ENCODE measurements around the gene FOSB. TPM values are rescaled to one million over a fixed set of nuclear protein-coding genes. Genes with fewer than 3 reads are reported as not detected.
A peak's percentile ranks its signal among the peaks of the same experiment; 100 is the strongest.

The FOSB gene
- total and polyA plus RNA-seq, 2 donors (not counting 3 experiments of a cell fraction or from before 2014, with no cell fraction given) = 2.0 to 10.7 TPM

GRCh38 chr19:45450012-45450333 is 17.8 kb upstream of the FOSB start:
- intact Hi-C loops (cut with micrococcal nuclease) (loop anchor here (1.0 kb wide), 1 partner anchor 19 kb away; no protein-coding TSS in a partner anchor), dilution Hi-C loops (cut with MboI; ENCODE audit: extremely low pct_ligation_motif_present, low sequenced_read_pairs) (no loop called here)
- H3K79me2 ChIP-seq (ENCODE audit: control insufficient read depth, insufficient read depth, low read length) = no peaks in the 10 kb centered on the region
- TF ChIP-seq GATA2 (IDR thresholded peaks at IDR 0.05; ENCODE audit: insufficient read depth, insufficient read length, low read depth, low read length) = peak; percentile 38
- no peak for TF ChIP-seq MYC (IDR thresholded peaks at IDR 0.05; ENCODE audit: low read depth, low read length)
- H3K27ac ChIP-seq (ENCODE audit: insufficient read depth, low read depth, low read length) = peak overlapping the region; percentile 87
- peak overlapping the region in 2 of 3 experiments; percentile 37 to 53 for H3K4me3 ChIP-seq (replicated peaks in 1 of 3; ENCODE audit: insufficient read depth in 1 of 3, low read depth in 1 of 3, low read length in 3 of 3)
- H2AFZ ChIP-seq (ENCODE audit: low read depth, low read length) = peak overlapping the region; percentile 65
- H3K9me1 ChIP-seq (replicated peaks; ENCODE audit: control insufficient read depth, extremely low read depth, insufficient read depth, low read length) = no peaks in the 10 kb centered on the region
- FAIRE-seq (no peak), DNase-seq (ENCODE audit: low read depth, low spot score) (peak; percentile 32)
- no peaks in the 10 kb centered on the region for H3K9me3 ChIP-seq (replicated peaks; ENCODE audit: control insufficient read depth, insufficient read depth, low read length)
- CTCF ChIA-PET = interaction anchor here (1.9 to 2.3 kb wide), 3 partner anchors 10 to 29 kb away, joined by 9 to 17 read pairs (median 11); partner anchors contain the start of gene FOSB
- H3K36me3 ChIP-seq (ENCODE audit: control insufficient read depth in 2 of 2, extremely low read depth in 1 of 2, insufficient read depth in 2 of 2, low read length in 2 of 2) = no peaks in the 10 kb centered on the region
- H3K4me1 ChIP-seq (ENCODE audit: control insufficient read depth, extremely low read depth, insufficient read depth, low read length) = peaks cover 20% of the 10 kb centered on the region
- POLR2A ChIA-PET = no interaction called here
- no peaks in the 10 kb centered on the region for H3K27me3 ChIP-seq (ENCODE audit: control insufficient read depth in 2 of 2, insufficient read depth in 2 of 2, low read length in 2 of 2)
- peak overlapping the region; percentile 84 for H3K9ac ChIP-seq (replicated peaks; ENCODE audit: extremely low read depth, insufficient read depth, low read length)
- no peaks in the 10 kb centered on the region for H4K20me1 ChIP-seq (replicated peaks; ENCODE audit: control insufficient read depth, extremely low read depth, insufficient read depth, low read length)
- no TSS peak for BruUV-seq (replicated peaks)
- H3K4me2 ChIP-seq (ENCODE audit: insufficient read depth, low read length) = peak overlapping the region; percentile 54

GRCh38 chr19:45451131-45451849 is 16.5 kb upstream of the FOSB start:
- CTCF ChIA-PET = interaction anchor here (1.1 to 7.3 kb wide), 2 partner anchors 12 to 27 kb away, joined by 6 to 58 read pairs; no protein-coding TSS in a partner anchor
- Histone ChIP-seq H3K4me3 (replicated peaks in 1 of 3; ENCODE audit: insufficient read depth in 1 of 3, low read depth in 1 of 3, low read length in 3 of 3) (peak overlapping the region; percentile 4 to 61 (median 34)), H3K9ac (replicated peaks; ENCODE audit: extremely low read depth, insufficient read depth, low read length) (peak overlapping the region; percentile 92), H3K79me2 (ENCODE audit: control insufficient read depth, insufficient read depth, low read length) (no peaks in the 10 kb centered on the region), H3K27me3 (ENCODE audit: control insufficient read depth in 2 of 2, insufficient read depth in 2 of 2, low read length in 2 of 2) (no peaks in the 10 kb centered on the region), H2AFZ (ENCODE audit: low read depth, low read length) (peak overlapping the region; percentile 60), H3K4me2 (ENCODE audit: insufficient read depth, low read length) (peak overlapping the region; percentile 61), H3K9me1 (replicated peaks; ENCODE audit: control insufficient read depth, extremely low read depth, insufficient read depth, low read length) (no peaks in the 10 kb centered on the region), H3K36me3 (ENCODE audit: control insufficient read depth in 2 of 2, extremely low read depth in 1 of 2, insufficient read depth in 2 of 2, low read length in 2 of 2) (no peaks in the 10 kb centered on the region), H3K27ac (ENCODE audit: insufficient read depth, low read depth, low read length) (peak overlapping the region; percentile 76), H3K4me1 (ENCODE audit: control insufficient read depth, extremely low read depth, insufficient read depth, low read length) (peaks cover 29% of the 10 kb centered on the region), H4K20me1 (replicated peaks; ENCODE audit: control insufficient read depth, extremely low read depth, insufficient read depth, low read length) (no peaks in the 10 kb centered on the region), H3K9me3 (replicated peaks; ENCODE audit: control insufficient read depth, insufficient read depth, low read length) (no peaks in the 10 kb centered on the region)
- peak; percentile 49 for FAIRE-seq
- peak; percentile 29 for DNase-seq (ENCODE audit: low read depth, low spot score)
- intact Hi-C loops (cut with micrococcal nuclease) (no loop called here), dilution Hi-C loops (cut with MboI; ENCODE audit: extremely low pct_ligation_motif_present, low sequenced_read_pairs) (no loop called here)
- TSS peak; percentile 92 for BruUV-seq (replicated peaks)
- POLR2A ChIA-PET = no interaction called here
- TF ChIP-seq MYC (IDR thresholded peaks at IDR 0.05; ENCODE audit: low read depth, low read length) = no peak
- no peak for TF ChIP-seq POLR2A (IDR thresholded peaks at IDR 0.05; ENCODE audit: low read depth, low read length)
- no peak for TF ChIP-seq FOS (IDR thresholded peaks at IDR 0.05; ENCODE audit: borderline replicate concordance, insufficient read depth, low read length)
- no peak for TF ChIP-seq CTCF (IDR thresholded peaks at IDR 0.05; ENCODE audit: extremely low read depth in 1 of 2, insufficient read depth in 1 of 2, low read depth in 1 of 2, low read length in 2 of 2)
- no peak for TF ChIP-seq MAX (IDR thresholded peaks at IDR 0.05; ENCODE audit: insufficient read depth, insufficient read length)
- TF ChIP-seq POLR2AphosphoS5 (IDR thresholded peaks at IDR 0.05; ENCODE audit: insufficient read depth, low read depth, low read length) = no peak
- no peak for TF ChIP-seq EZH2 (IDR thresholded peaks at IDR 0.05; ENCODE audit: borderline replicate concordance, low read depth, low read length, severe bottlenecking)
- TF ChIP-seq JUN (IDR thresholded peaks at IDR 0.05; ENCODE audit: borderline replicate concordance, insufficient read depth, insufficient read length, low read depth) = no peak
- TF ChIP-seq GATA2 (IDR thresholded peaks at IDR 0.05; ENCODE audit: insufficient read depth, insufficient read length, low read depth, low read length) = no peak

Data from endothelial cell of umbilical vein (primary cell).